ENCODE data around the gene RAP1GAP. TPM values are rescaled to one million over a fixed set of nuclear protein-coding genes. Genes with fewer than 3 reads are reported as not detected.

RAP1GAP gene
- total and polyA plus RNA-seq, 2 experiments from 2014 or later = 0.41 to 0.97 TPM

DNA sequence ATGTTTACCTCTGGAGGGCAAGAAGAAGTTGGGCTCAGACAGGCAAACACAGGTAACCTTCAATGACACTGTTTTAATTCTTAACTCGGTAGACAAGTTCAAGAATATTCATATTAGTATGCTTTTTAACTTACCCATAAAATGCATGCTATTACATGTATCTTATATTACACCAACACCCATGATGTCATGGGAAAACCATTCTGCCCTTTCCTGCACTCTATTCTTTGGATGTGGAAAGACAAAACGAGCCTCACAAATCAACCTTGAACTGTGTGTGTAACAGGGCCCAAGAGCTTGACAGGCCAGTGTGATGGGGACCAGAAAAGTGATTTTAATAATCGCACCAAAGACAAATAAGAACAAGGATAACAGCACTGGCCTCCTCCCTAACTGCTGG lies 22.6 kb upstream of the RAP1GAP start:
- WGBS, 2 experiments (ENCODE audit: low coverage in 1 of 2, low lambda C conversion rate in 2 of 2, missing lambda C conversion rate in 2 of 2) = 71 to 72% methylated on average over 3 of the region's 3 CpGs
- Histone ChIP-seq H3K36me3 (ENCODE audit: low read depth) (peaks cover 61% of the 10 kb centered on the region), H3K9me2 (ENCODE audit: insufficient read depth) (no peaks in the 10 kb centered on the region), H4K20me1 (ENCODE audit: insufficient read depth) (no peaks in the 10 kb centered on the region), H3K9me3 (ENCODE audit: low read depth) (no peaks in the 10 kb centered on the region), H3K4me2 (ENCODE audit: unreplicated experiment) (no peak overlapping the region), H3K9ac (no peak overlapping the region), H2AFZ (no peak overlapping the region), H3K4me3 (no peak overlapping the region), H3K4me1 (ENCODE audit: insufficient read depth) (no peaks in the 10 kb centered on the region; the same call in 1 of the 2 replicates), H3K79me2 (ENCODE audit: insufficient read depth) (no peaks in the 10 kb centered on the region), H3K27me3 (replicated peaks; ENCODE audit: insufficient read depth) (no peaks in the 10 kb centered on the region), H3F3A (ENCODE audit: insufficient read depth) (no peaks in the 10 kb centered on the region), H3K27ac (no peak overlapping the region)
- in situ Hi-C loops (cut with MboI) = no loop called here
- TF ChIP-seq EZH2 (IDR thresholded peaks at IDR 0.05; ENCODE audit: insufficient read depth, poor library complexity, severe bottlenecking) (no peak), EZH2phosphoT487 (IDR thresholded peaks at IDR 0.05; ENCODE audit: insufficient read depth, low read depth) (no peak)
- no peak for DNase-seq

DNA sequence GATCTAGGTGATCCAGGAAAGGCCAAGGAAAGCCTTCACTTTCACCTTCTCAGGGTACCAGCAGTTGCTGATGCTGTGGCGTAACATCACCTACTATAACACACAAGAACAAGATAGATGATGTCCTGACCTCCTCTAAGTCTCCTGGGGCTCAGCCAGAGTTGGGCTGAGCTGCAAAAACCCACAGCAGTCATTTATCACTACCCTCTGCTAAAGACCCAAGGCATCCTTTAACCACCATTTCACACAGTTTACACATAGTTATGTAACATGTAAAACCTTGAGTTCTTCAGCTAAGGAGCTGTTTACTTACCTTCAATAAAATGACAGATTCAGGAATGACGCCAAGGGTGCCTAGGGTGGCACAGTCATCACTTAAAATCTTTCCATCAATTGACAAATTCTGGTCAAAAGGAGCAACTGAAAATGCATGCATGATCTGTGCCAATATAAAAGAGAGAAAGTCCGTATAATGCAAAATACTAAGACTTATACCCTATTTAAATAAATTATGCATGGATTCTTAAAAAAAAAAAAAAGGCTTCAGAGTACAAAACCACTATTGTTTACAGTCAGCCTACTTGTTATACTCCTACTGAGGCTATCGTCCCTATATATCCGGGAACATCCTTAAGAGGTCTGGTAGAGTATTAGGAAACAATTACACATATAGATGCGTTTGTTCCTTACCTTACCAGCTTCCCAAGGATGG lies 20.7 kb upstream of the RAP1GAP start:
- H2AFZ ChIP-seq = no peak overlapping the region
- H3K36me3 ChIP-seq (ENCODE audit: low read depth) = peaks cover 74% of the 10 kb centered on the region
- no peaks in the 10 kb centered on the region for H4K20me1 ChIP-seq (ENCODE audit: insufficient read depth)
- H3K4me3 ChIP-seq = no peak overlapping the region
- no peaks in the 10 kb centered on the region for H3K9me2 ChIP-seq (ENCODE audit: insufficient read depth)
- H3K4me2 ChIP-seq (ENCODE audit: unreplicated experiment) = no peak overlapping the region
- no peaks in the 10 kb centered on the region for H3F3A ChIP-seq (ENCODE audit: insufficient read depth)
- in situ Hi-C loops (cut with MboI) = no loop called here
- no peaks in the 10 kb centered on the region; the same call in 1 of the 2 replicates for H3K4me1 ChIP-seq (ENCODE audit: insufficient read depth)
- no peak for TF ChIP-seq EZH2 (IDR thresholded peaks at IDR 0.05; ENCODE audit: insufficient read depth, poor library complexity, severe bottlenecking)
- no peak for TF ChIP-seq EZH2phosphoT487 (IDR thresholded peaks at IDR 0.05; ENCODE audit: insufficient read depth, low read depth)
- WGBS, 2 experiments (ENCODE audit: low coverage in 1 of 2, low lambda C conversion rate in 2 of 2, missing lambda C conversion rate in 2 of 2) = 92 to 93% methylated on average over 6 of the region's 6 CpGs
- H3K27me3 ChIP-seq (replicated peaks; ENCODE audit: insufficient read depth) = no peaks in the 10 kb centered on the region
- H3K79me2 ChIP-seq (ENCODE audit: insufficient read depth) = no peaks in the 10 kb centered on the region
- H3K9me3 ChIP-seq (ENCODE audit: low read depth) = no peaks in the 10 kb centered on the region
- no peak overlapping the region for H3K27ac ChIP-seq
- DNase-seq = no peak
- H3K9ac ChIP-seq = no peak overlapping the region

DNA sequence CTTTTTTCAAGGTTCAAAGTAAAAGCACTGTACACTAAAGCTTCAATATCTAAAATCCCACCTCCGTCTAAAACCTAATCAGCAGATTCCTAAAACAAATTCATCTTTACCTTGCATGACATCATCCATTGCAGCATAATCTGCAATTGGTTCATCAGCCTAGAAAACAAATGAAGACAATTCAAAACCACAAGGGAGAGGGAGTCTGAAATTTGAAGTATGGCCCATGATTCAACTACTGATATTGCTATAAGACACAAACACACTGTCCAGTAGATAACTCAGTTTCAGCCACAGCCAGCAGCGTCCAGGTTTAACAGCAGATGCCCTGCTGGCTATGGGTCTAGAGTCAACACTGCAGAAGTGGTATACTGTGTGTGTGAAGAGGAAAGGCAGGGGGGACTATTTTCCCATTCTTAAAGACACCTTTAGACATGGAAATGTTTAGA lies 17.9 kb upstream of the RAP1GAP start:
- Histone ChIP-seq H3F3A (ENCODE audit: insufficient read depth) (peaks cover under 1% of the 10 kb centered on the region; the same call in 1 of the 2 replicates), H4K20me1 (ENCODE audit: insufficient read depth) (no peaks in the 10 kb centered on the region), H3K9me2 (ENCODE audit: insufficient read depth) (no peaks in the 10 kb centered on the region), H3K79me2 (ENCODE audit: insufficient read depth) (no peaks in the 10 kb centered on the region), H3K9me3 (ENCODE audit: low read depth) (no peaks in the 10 kb centered on the region), H3K27me3 (replicated peaks; ENCODE audit: insufficient read depth) (no peaks in the 10 kb centered on the region), H3K4me2 (ENCODE audit: unreplicated experiment) (no peak overlapping the region), H3K4me3 (no peak overlapping the region), H3K4me1 (ENCODE audit: insufficient read depth) (no peaks in the 10 kb centered on the region), H3K9ac (no peak overlapping the region), H3K27ac (no peak overlapping the region), H3K36me3 (ENCODE audit: low read depth) (peaks cover 64% of the 10 kb centered on the region), H2AFZ (no peak overlapping the region)
- WGBS, 2 experiments (ENCODE audit: low coverage in 1 of 2, low lambda C conversion rate in 2 of 2, missing lambda C conversion rate in 2 of 2) = 96 to 98% methylated on average over 2 of the region's 2 CpGs
- no peak for TF ChIP-seq EZH2phosphoT487 (IDR thresholded peaks at IDR 0.05; ENCODE audit: insufficient read depth, low read depth)
- no peak for TF ChIP-seq EZH2 (IDR thresholded peaks at IDR 0.05; ENCODE audit: insufficient read depth, poor library complexity, severe bottlenecking)
- in situ Hi-C loops (cut with MboI) = no loop called here
- no peak for DNase-seq

DNA sequence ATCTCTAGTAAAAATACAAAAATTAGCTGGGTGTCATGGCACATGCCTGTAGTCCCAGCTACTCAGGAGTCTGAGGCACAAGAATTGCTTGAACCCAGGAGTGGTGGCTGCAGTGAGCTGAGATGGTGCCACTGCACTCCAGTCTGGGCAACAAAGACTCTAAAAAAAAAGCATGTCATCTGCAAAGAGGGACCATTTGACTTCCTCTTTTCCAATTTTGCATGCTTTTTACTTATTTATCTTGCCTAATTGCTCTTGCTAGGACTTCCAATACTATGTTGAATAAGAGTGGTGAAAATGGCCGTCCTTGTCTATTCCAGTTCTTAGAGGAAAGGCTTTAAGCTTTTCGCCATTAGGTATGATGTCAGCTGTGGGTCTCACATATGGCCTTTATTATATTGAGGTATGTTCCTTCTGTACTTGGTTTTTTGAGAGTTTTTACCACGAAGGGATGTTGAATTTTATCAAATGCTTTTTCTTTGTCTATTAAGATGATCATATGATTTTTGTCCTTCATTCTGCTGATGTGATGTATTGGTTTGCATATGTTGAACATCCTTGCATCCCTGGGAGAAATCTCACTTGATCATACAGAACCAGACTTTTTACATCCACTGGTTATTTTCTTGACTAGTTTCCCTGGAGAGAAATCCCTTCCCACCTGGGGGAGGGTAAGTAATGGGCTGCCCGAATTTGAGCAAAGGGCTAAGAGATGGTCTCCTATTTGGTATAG lies 17.0 kb upstream of the RAP1GAP start:
- Histone ChIP-seq H3K4me1 (ENCODE audit: insufficient read depth) (peaks cover 5% of the 10 kb centered on the region), H3K27me3 (replicated peaks; ENCODE audit: insufficient read depth) (no peaks in the 10 kb centered on the region), H3K9me3 (ENCODE audit: low read depth) (no peaks in the 10 kb centered on the region), H3K36me3 (ENCODE audit: low read depth) (peaks cover 54% of the 10 kb centered on the region), H3K79me2 (ENCODE audit: insufficient read depth) (no peaks in the 10 kb centered on the region), H3K4me2 (ENCODE audit: unreplicated experiment) (no peak overlapping the region), H4K20me1 (ENCODE audit: insufficient read depth) (no peaks in the 10 kb centered on the region), H2AFZ (no peak overlapping the region), H3K9me2 (ENCODE audit: insufficient read depth) (no peaks in the 10 kb centered on the region), H3K27ac (no peak overlapping the region), H3F3A (ENCODE audit: insufficient read depth) (peaks cover 10% of the 10 kb centered on the region), H3K4me3 (no peak overlapping the region), H3K9ac (no peak overlapping the region)
- TF ChIP-seq EZH2phosphoT487 (IDR thresholded peaks at IDR 0.05; ENCODE audit: insufficient read depth, low read depth) (no peak), EZH2 (IDR thresholded peaks at IDR 0.05; ENCODE audit: insufficient read depth, poor library complexity, severe bottlenecking) (no peak)
- no peak for DNase-seq
- 95% methylated on average over 4 of the region's 4 CpGs for WGBS, 2 experiments (ENCODE audit: low coverage in 1 of 2, low lambda C conversion rate in 2 of 2, missing lambda C conversion rate in 2 of 2)
- in situ Hi-C loops (cut with MboI) = no loop called here
